Body of pancreas (tissue), 4 donors: Measurements from ENCODE around the gene CAB39L. TPM values are rescaled to one million over a fixed set of nuclear protein-coding genes. Genes with fewer than 3 reads are reported as not detected.

Source experiments
- ATAC-seq: fragments of 150-250 bp; one replicate; pipeline ENCODE4 v1.9.1; 2016
- DNase-seq, 4 donors: peaks; one replicate each; pipeline ENCODE4 v3.0.0-alpha.2; 2019
- H3K27ac ChIP-seq, 4 donors: fragments of 200-600 bp; sonication (generic); 1 replicate in 3 of 4; 2 replicates in 1 of 4; pipeline versions ENCODE4 v1.5.1 to v1.6.1; 2016 to 2019; ENCODE audit warnings: mild to moderate bottlenecking in 1 of 4, mixed read lengths in 1 of 4, moderate library complexity in 1 of 4
- H3K27me3 ChIP-seq, 2 donors: fragments of 200-600 bp; sonication (generic); one replicate each; pipeline ENCODE4 v1.6.0; 2016; ENCODE audit warnings: mild to moderate bottlenecking in 1 of 2
- H3K36me3 ChIP-seq, 2 donors: fragments of 200-600 bp; sonication (generic); replicated peaks in 1 of 2; 2 replicates each; pipeline ENCODE4 v1.5.1; 2016; ENCODE audit warnings: low read depth in 2 of 2; ENCODE audit not compliant: insufficient read depth in 1 of 2
- H3K4me1 ChIP-seq: fragments of 200-600 bp; sonication (generic); one replicate; pipeline ENCODE4 v1.6.0; 2016
- H3K4me3 ChIP-seq, 2 donors: fragments of 200-600 bp; sonication (generic); 1 replicate in 1 of 2; 2 replicates in 1 of 2; pipeline ENCODE4 v1.5.1; 2016 to 2019
- H3K9me3 ChIP-seq, 3 donors: fragments of 200-600 bp; sonication (generic); 1 replicate in 2 of 3; 2 replicates in 1 of 3; pipeline ENCODE4 v1.5.1; 2016
- POLR2A ChIP-seq, 3 donors: fragments of 450-650 bp; IDR thresholded peaks; one replicate each; pipeline ENCODE4 v1.6.1; 2016; ENCODE audit warnings: antibody characterized with exemption in 3 of 3, mild to moderate bottlenecking in 2 of 3
- WGBS, 2 donors: methylation state at CpG; one replicate each; pipeline ENCODE4 v1.1.5; 2017; 5-methylcytosine and 5-hydroxymethylcytosine counted together
- intact Hi-C: fragments of 100-400 bp; cut with DNase I; formaldehyde crosslinking; loops from one replicate; pipeline ENCODE4 v1.15.1; 2023
- total RNA-seq, 2 donors: library from RNA; depleted of rRNA; stranded (reverse); fragments of >200 nt; gene quantifications; one replicate each; pipeline ENCODE4 v1.1.0, GENCODE V29; 2016
- TF ChIP-seq, protein P1 (sequence below), 7 experiments: fragments of 450-650 bp in 4 of 7; fragments of 200-600 bp in 3 of 7; sonication (generic) in 3 of 7; IDR thresholded peaks; one replicate each; pipeline ENCODE4 v1.5.1; 2016 to 2019; ENCODE audit warnings: antibody characterized with exemption in 7 of 7

Gene CAB39L
- total RNA-seq, 2 donors from 2014 or later: 6.9 to 13.0 TPM

- Histone ChIP-seq H3K4me3 (no peak overlapping the region), H3K9me3 (no peaks in the 10 kb centered on the region), H3K36me3 (no peaks in the 10 kb centered on the region), H3K27me3 (no peaks in the 10 kb centered on the region), H3K27ac (no peak overlapping the region), H3K4me1 (no peaks in the 10 kb centered on the region)
- 76 to 93% methylated on average over 4 of the region's 4 CpGs for WGBS, 2 donors
- DNase-seq: no peak
- TF ChIP-seq POLR2A (IDR thresholded peaks at IDR 0.05): no peak
- TF ChIP-seq, protein P1, sequence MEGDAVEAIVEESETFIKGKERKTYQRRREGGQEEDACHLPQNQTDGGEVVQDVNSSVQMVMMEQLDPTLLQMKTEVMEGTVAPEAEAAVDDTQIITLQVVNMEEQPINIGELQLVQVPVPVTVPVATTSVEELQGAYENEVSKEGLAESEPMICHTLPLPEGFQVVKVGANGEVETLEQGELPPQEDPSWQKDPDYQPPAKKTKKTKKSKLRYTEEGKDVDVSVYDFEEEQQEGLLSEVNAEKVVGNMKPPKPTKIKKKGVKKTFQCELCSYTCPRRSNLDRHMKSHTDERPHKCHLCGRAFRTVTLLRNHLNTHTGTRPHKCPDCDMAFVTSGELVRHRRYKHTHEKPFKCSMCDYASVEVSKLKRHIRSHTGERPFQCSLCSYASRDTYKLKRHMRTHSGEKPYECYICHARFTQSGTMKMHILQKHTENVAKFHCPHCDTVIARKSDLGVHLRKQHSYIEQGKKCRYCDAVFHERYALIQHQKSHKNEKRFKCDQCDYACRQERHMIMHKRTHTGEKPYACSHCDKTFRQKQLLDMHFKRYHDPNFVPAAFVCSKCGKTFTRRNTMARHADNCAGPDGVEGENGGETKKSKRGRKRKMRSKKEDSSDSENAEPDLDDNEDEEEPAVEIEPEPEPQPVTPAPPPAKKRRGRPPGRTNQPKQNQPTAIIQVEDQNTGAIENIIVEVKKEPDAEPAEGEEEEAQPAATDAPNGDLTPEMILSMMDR (IDR thresholded peaks at IDR 0.05): no peak
- no peak for ATAC-seq
- intact Hi-C loops: no loop called here
Observed at GRCh38 chr13:49410006-49410405, 33.9 kb downstream of the CAB39L start.

- Histone ChIP-seq H3K36me3 (no peaks in the 10 kb centered on the region), H3K27me3 (no peaks in the 10 kb centered on the region), H3K9me3 (no peaks in the 10 kb centered on the region), H3K4me1 (no peaks in the 10 kb centered on the region), H3K4me3 (no peak overlapping the region), H3K27ac (no peak overlapping the region)
- DNase-seq (no peak), ATAC-seq (no peak)
- intact Hi-C loops: no loop called here
- TF ChIP-seq, protein P1 (IDR thresholded peaks at IDR 0.05): no peak
- no peak for TF ChIP-seq POLR2A (IDR thresholded peaks at IDR 0.05)
- 62 to 67% methylated on average over 3 of the region's 3 CpGs for WGBS, 2 donors
Observed at GRCh38 chr13:49409008-49409407, 34.9 kb downstream of the CAB39L start.

DNA sequence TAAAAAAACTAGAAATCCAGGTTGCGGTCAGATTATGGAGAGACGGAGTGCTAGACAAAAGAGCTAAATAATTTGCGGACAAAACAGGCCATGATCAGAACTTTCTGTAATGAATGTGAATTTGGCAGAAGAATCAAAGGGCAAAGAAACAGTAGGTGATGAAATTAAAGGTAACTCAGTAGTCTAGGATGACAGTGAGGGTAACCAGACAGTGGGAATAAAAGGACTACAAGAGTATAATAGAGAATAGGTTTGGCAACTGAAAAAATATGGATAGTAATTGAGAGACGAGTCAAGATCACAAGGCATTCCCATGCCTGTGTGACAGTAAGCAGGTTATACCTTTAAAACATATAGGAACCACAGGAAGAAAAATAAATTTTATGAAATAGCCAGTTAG lies 35.9 kb downstream of the CAB39L start:
- intact Hi-C loops: no loop called here
- no peak for DNase-seq
- Histone ChIP-seq H3K4me1 (no peaks in the 10 kb centered on the region), H3K36me3 (no peaks in the 10 kb centered on the region), H3K4me3 (no peak overlapping the region), H3K27ac (no peak overlapping the region), H3K9me3 (no peaks in the 10 kb centered on the region), H3K27me3 (no peaks in the 10 kb centered on the region)
- 86 to 92% methylated on average over 4 of the region's 4 CpGs for WGBS, 2 donors
- TF ChIP-seq POLR2A (IDR thresholded peaks at IDR 0.05): no peak
- TF ChIP-seq, protein P1 (IDR thresholded peaks at IDR 0.05): no peak
- ATAC-seq: no peak

DNA sequence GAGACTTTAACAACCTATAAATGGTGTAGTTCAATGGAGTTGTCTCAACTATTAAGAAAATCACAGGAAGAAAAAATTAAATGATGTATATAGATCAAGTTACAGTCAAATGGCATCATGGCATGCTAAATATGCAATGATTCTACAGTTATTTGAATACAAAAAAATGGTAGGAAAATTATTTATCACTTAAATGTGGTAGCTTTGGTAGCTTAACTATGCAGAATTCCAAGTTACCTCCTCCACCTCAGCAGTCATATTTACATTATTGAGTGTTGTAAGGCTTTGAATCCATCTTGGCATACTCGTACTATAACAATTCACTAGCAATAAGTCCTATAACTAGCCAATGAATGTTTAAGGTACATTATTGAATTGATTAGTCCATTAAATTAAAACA lies 36.8 kb downstream of the CAB39L start:
- intact Hi-C loops: no loop called here
- 90 to 94% methylated on average over 1 of the region's 1 CpG for WGBS, 2 donors
- Histone ChIP-seq H3K27me3 (no peaks in the 10 kb centered on the region), H3K4me3 (no peak overlapping the region), H3K9me3 (no peaks in the 10 kb centered on the region), H3K36me3 (no peaks in the 10 kb centered on the region), H3K4me1 (no peaks in the 10 kb centered on the region), H3K27ac (no peak overlapping the region)
- ATAC-seq (no peak), DNase-seq (no peak)
- no peak for TF ChIP-seq POLR2A (IDR thresholded peaks at IDR 0.05)
- TF ChIP-seq, protein P1 (IDR thresholded peaks at IDR 0.05): no peak

- no peak overlapping the region for H3K27ac ChIP-seq
- ATAC-seq (no peak), DNase-seq (no peak)
- no peak for TF ChIP-seq POLR2A (IDR thresholded peaks at IDR 0.05)
- TF ChIP-seq, protein P1 (IDR thresholded peaks at IDR 0.05): no peak
- no peak overlapping the region for H3K4me3 ChIP-seq
- H3K4me1 ChIP-seq: peaks cover 3% of the 10 kb centered on the region
- no peaks in the 10 kb centered on the region for H3K27me3 ChIP-seq
- H3K36me3 ChIP-seq: no peaks in the 10 kb centered on the region
- intact Hi-C loops: no loop called here
- no peaks in the 10 kb centered on the region for H3K9me3 ChIP-seq
- 88% methylated on average over 1 of the region's 1 CpG; no CpG with 5 or more reads in 1 of the 2 donors for WGBS, 2 donors
Observed at GRCh38 chr13:49404703-49405020, 39.2 kb downstream of the CAB39L start.
